Gastroesophageal sphincter (tissue), 3 donors: ENCODE data around the gene MYRIP.
"Not testable (repeated sequence)": the region's sequence is repeated elsewhere in the genome, so short reads cannot be mapped to it uniquely, and the experiment has no call there.

Experiments used
- CTCF ChIP-seq, 4 experiments: fragments of 200-600 bp in 2 of 4; fragments of 450-650 bp in 2 of 4; sonication (generic) in 1 of 4; IDR thresholded peaks; one replicate each; pipeline ENCODE4 v1.5.1; 2017 to 2019; ENCODE audit warnings: antibody characterized with exemption in 4 of 4, mild to moderate bottlenecking in 2 of 4, moderate library complexity in 2 of 4
- EP300 ChIP-seq: sonication (generic); formaldehyde crosslinking; IDR thresholded peaks from one replicate; pipeline ENCODE4 v1.6.1; 2017; ENCODE audit warnings: antibody characterized with exemption, mild to moderate bottlenecking
- POLR2A ChIP-seq, 2 donors: fragments of 450-650 bp; IDR thresholded peaks; one replicate each; pipeline ENCODE4 v1.6.1; 2017; ENCODE audit warnings: antibody characterized with exemption in 2 of 2, mild to moderate bottlenecking in 2 of 2, moderate library complexity in 1 of 2
- POLR2AphosphoS5 ChIP-seq: sonication (generic); formaldehyde crosslinking; IDR thresholded peaks from one replicate; pipeline ENCODE4 v1.6.1; 2017; ENCODE audit warnings: antibody characterized with exemption

- not testable (repeated sequence) for TF ChIP-seq CTCF (IDR thresholded peaks at IDR 0.05); POLR2AphosphoS5; POLR2A (IDR thresholded peaks at IDR 0.05); EP300
Measured at GRCh38 chr3:40077139-40077538, 267.7 kb downstream of the MYRIP start.
